HepG2 (cell line): ENCODE results near the gene BACH2.
"Not testable (repeated sequence)": the region's sequence is repeated elsewhere in the genome, so short reads cannot be mapped to it uniquely, and the experiment has no call there.

Experiments
- CBX2 ChIP-seq, 2 experiments: fragments of 200-600 bp in 1 of 2; sonication (generic); formaldehyde crosslinking in 1 of 2; IDR thresholded peaks; 2 replicates each; pipeline versions ENCODE4 v1.7.0 to v1.8.1; 2018 to 2022; ENCODE audit warnings: low read depth in 2 of 2, low read length in 1 of 2, mild to moderate bottlenecking in 1 of 2, missing genetic modification reagents in 1 of 2
- CTCF ChIP-seq: sonication (generic); formaldehyde crosslinking; IDR thresholded peaks from 2 replicates; pipeline ENCODE4 v1.5.0; 2020; ENCODE audit warnings: mild to moderate bottlenecking, missing genetic modification reagents, moderate library complexity
- ETS1 ChIP-seq: sonication (generic); formaldehyde crosslinking; IDR thresholded peaks from 2 replicates; pipeline ENCODE4 v1.4.0; 2020; ENCODE audit warnings: missing genetic modification reagents
- HNF4G ChIP-seq, 2 experiments: sonication (generic) in 1 of 2; formaldehyde crosslinking in 1 of 2; IDR thresholded peaks; 2 replicates each; pipeline versions ENCODE4 v1.4.0 to v1.6.1; 2011 to 2020; ENCODE audit warnings: borderline replicate concordance in 2 of 2, low read depth in 2 of 2, mild to moderate bottlenecking in 2 of 2, low read length in 1 of 2, missing genetic modification reagents in 1 of 2, moderate library complexity in 1 of 2
- NFKB2 ChIP-seq: sonication (generic); formaldehyde crosslinking; IDR thresholded peaks from 2 replicates; pipeline ENCODE4 v1.4.0; 2020; ENCODE audit warnings: missing genetic modification reagents, borderline replicate concordance
- SNAPC2 ChIP-seq: sonication (generic); formaldehyde crosslinking; IDR thresholded peaks from 2 replicates; pipeline ENCODE4 v1.8.1; 2022; ENCODE audit warnings: mild to moderate bottlenecking, missing genetic modification reagents
- TCF7 ChIP-seq: sonication (generic); IDR thresholded peaks from 2 replicates; pipeline ENCODE4 v1.6.1; 2016; ENCODE audit warnings: antibody characterized with exemption, low read depth
- ZNF496 ChIP-seq: sonication (generic); formaldehyde crosslinking; IDR thresholded peaks from 2 replicates; pipeline ENCODE4 v1.8.1; 2023; ENCODE audit warnings: mild to moderate bottlenecking, moderate library complexity, missing genetic modification reagents; ENCODE audit not compliant: insufficient replicate concordance

- TF ChIP-seq SNAPC2 (CRISPR knock-in tag); CBX2 (IDR thresholded peaks at IDR 0.05; ENCODE audit: low read depth, low read length); CBX2 (CRISPR knock-in tag; IDR thresholded peaks at IDR 0.05; ENCODE audit: low read depth); ETS1; HNF4G (IDR thresholded peaks at IDR 0.05; ENCODE audit: borderline replicate concordance, low read depth, low read length); HNF4G (CRISPR knock-in tag; IDR thresholded peaks at IDR 0.05; ENCODE audit: borderline replicate concordance, low read depth); TCF7; CTCF (CRISPR knock-in tag); NFKB2 (CRISPR knock-in tag); ZNF496 (CRISPR knock-in tag): not testable (repeated sequence)
These were observed 264.0 kb downstream of the BACH2 start for GRCh38 chr6:90032489-90033212.
